Measurements from ENCODE around the gene TM9SF4.
"Not testable (repeated sequence)": the region's sequence is repeated elsewhere in the genome, so short reads cannot be mapped to it uniquely, and the experiment has no call there.

Gene TM9SF4

GRCh38 chr20:32189691-32190615 lies 80.4 kb downstream of the TM9SF4 start:
- DNase-seq (ENCODE audit: low read depth): peak; percentile 36

- no peak for DNase-seq (ENCODE audit: low read depth)
Observed at GRCh38 chr20:32190616-32191415, 81.3 kb downstream of the TM9SF4 start.

GRCh38 chr20:32191422-32191821 lies 81.9 kb downstream of the TM9SF4 start:
- no peak for DNase-seq (ENCODE audit: low read depth)

- no peak for DNase-seq (ENCODE audit: low read depth)
Observed at GRCh38 chr20:32191873-32192272, 82.4 kb downstream of the TM9SF4 start.

- no peak for DNase-seq (ENCODE audit: low read depth)
Observed at GRCh38 chr20:32192698-32193097, 83.2 kb downstream of the TM9SF4 start.

- DNase-seq (ENCODE audit: low read depth): not testable (repeated sequence)
Observed at GRCh38 chr20:32193336-32193735, 83.8 kb downstream of the TM9SF4 start.

- no peak for DNase-seq (ENCODE audit: low read depth)
Observed at GRCh38 chr20:32193996-32194395, 84.5 kb downstream of the TM9SF4 start.

- no peak for DNase-seq (ENCODE audit: low read depth)
Observed at GRCh38 chr20:32195581-32195980, 86.1 kb downstream of the TM9SF4 start.

- not testable (repeated sequence) for DNase-seq (ENCODE audit: low read depth)
Observed at GRCh38 chr20:32196613-32197012, 87.1 kb downstream of the TM9SF4 start.

- not testable (repeated sequence) for DNase-seq (ENCODE audit: low read depth)
Observed at GRCh38 chr20:32197136-32197535, 87.6 kb downstream of the TM9SF4 start.

- no peak for DNase-seq (ENCODE audit: low read depth)
Observed at GRCh38 chr20:32199006-32199405, 89.5 kb downstream of the TM9SF4 start.

GRCh38 chr20:32201296-32201976 lies 91.9 kb downstream of the TM9SF4 start:
- DNase-seq (ENCODE audit: low read depth): no peak

GRCh38 chr20:32201977-32202363 lies 92.5 kb downstream of the TM9SF4 start:
- DNase-seq (ENCODE audit: low read depth): peak; percentile 53

GRCh38 chr20:32203356-32204204 lies 94.1 kb downstream of the TM9SF4 start:
- no peak for DNase-seq (ENCODE audit: low read depth)

GRCh38 chr20:32204205-32205109 lies 94.9 kb downstream of the TM9SF4 start:
- DNase-seq (ENCODE audit: low read depth): no peak

- peak; percentile 34 for DNase-seq (ENCODE audit: low read depth)
Observed at GRCh38 chr20:32205110-32205842, 95.8 kb downstream of the TM9SF4 start.

- DNase-seq (ENCODE audit: low read depth): no peak
Observed at GRCh38 chr20:32205843-32206759, 96.6 kb downstream of the TM9SF4 start.

All from fibroblast of gingiva (primary cell).